ENCODE data around the gene CTBP2.

CTBP2 gene

GRCh38 chr10:125009661-125010161, 150.7 kb downstream of the CTBP2 start:
- no peak for DNase-seq (ENCODE audit: low read depth)

- no peak for DNase-seq (ENCODE audit: low read depth)
These were observed 151.4 kb downstream of the CTBP2 start for GRCh38 chr10:125008689-125009638.

- no peak for DNase-seq (ENCODE audit: low read depth)
These were observed 152.9 kb downstream of the CTBP2 start for GRCh38 chr10:125007436-125007835.

- peak; percentile 89 for DNase-seq (ENCODE audit: low read depth)
These were observed 153.4 kb downstream of the CTBP2 start for GRCh38 chr10:125006921-125007426.

- DNase-seq (ENCODE audit: low read depth) = no peak
These were observed 154.1 kb downstream of the CTBP2 start for GRCh38 chr10:125006188-125006680.

GRCh38 chr10:125005312-125006187, 154.8 kb downstream of the CTBP2 start:
- no peak for DNase-seq (ENCODE audit: low read depth)

- DNase-seq (ENCODE audit: low read depth) = no peak
These were observed 155.6 kb downstream of the CTBP2 start for GRCh38 chr10:125004571-125005311.

GRCh38 chr10:125003901-125004467, 156.4 kb downstream of the CTBP2 start:
- no peak for DNase-seq (ENCODE audit: low read depth)

GRCh38 chr10:125003146-125003900, 157.0 kb downstream of the CTBP2 start:
- DNase-seq (ENCODE audit: low read depth) = no peak

- no peak for DNase-seq (ENCODE audit: low read depth)
These were observed 157.8 kb downstream of the CTBP2 start for GRCh38 chr10:125002423-125003145.

GRCh38 chr10:125002047-125002422, 158.3 kb downstream of the CTBP2 start:
- no peak for DNase-seq (ENCODE audit: low read depth)

GRCh38 chr10:125001313-125002046, 158.9 kb downstream of the CTBP2 start:
- DNase-seq (ENCODE audit: low read depth) = no peak

GRCh38 chr10:125000366-125001312, 159.7 kb downstream of the CTBP2 start:
- no peak for DNase-seq (ENCODE audit: low read depth)

GRCh38 chr10:124999433-125000365, 160.7 kb downstream of the CTBP2 start:
- peak; percentile 86 for DNase-seq (ENCODE audit: low read depth)

- no peak for DNase-seq (ENCODE audit: low read depth)
These were observed 161.6 kb downstream of the CTBP2 start for GRCh38 chr10:124998624-124999291.
